ENCODE results near the gene IRF1. TPM values are rescaled to one million over a fixed set of nuclear protein-coding genes. Genes with fewer than 3 reads are reported as not detected.

IRF1 gene
- total and polyA plus RNA-seq, 2 of the 8 experiments (the other 6 are each of a cell fraction or from before 2014, with no cell fraction given) = 4.0 to 8.5 TPM

DNA sequence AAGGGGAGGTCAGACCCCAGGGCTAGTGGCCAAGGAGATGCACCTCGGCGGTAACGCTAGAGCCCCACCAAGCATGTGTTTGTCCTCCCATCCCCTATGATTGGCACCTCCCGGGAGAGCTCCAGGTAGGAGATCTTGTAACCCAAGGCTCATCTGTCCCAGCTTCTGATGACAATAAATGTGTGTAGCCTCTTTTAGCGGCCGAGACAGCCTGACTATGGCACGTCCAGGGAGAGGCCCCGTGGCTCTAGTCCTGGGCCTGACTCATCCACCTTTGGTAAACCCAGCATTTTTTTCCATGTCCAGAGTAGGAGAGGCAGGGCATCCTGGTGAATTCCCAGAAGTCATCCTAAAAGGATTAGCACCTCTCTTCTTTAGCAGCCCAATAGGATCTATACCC is 39.2 kb downstream of the IRF1 start:
- no peak overlapping the region for H4K5ac ChIP-seq (ENCODE audit: insufficient read length, low read depth, low read length)
- H2AK5ac ChIP-seq (ENCODE audit: low read depth, low read length) = no peak overlapping the region
- TF ChIP-seq SP1 (IDR thresholded peaks at IDR 0.05; ENCODE audit: low read depth, low read length) (no peak), RBBP5 (IDR thresholded peaks at IDR 0.05; ENCODE audit: borderline replicate concordance, low read depth, low read length) (no peak), KDM5A (IDR thresholded peaks at IDR 0.05; ENCODE audit: low read length) (no peak), CHD1 (IDR thresholded peaks at IDR 0.05; ENCODE audit: low read depth, low read length) (no peak), PHF8 (conservative IDR thresholded peaks at IDR 0.05; ENCODE audit: low read depth, low read length) (no peak), SIX5 (IDR thresholded peaks at IDR 0.05; ENCODE audit: low read depth, low read length) (no peak), SP2 (IDR thresholded peaks at IDR 0.05; ENCODE audit: low read length) (no peak), TEAD4 (IDR thresholded peaks at IDR 0.05; ENCODE audit: low read depth, low read length) (no peak), GTF2F1 (IDR thresholded peaks at IDR 0.05; ENCODE audit: borderline replicate concordance, low read depth, low read length) (no peak)
- H4K91ac ChIP-seq (replicated peaks; ENCODE audit: insufficient read length, low read length) = no peak overlapping the region
- H3K23ac ChIP-seq (ENCODE audit: insufficient read length) = no peak overlapping the region
- no peak overlapping the region for H2AFZ ChIP-seq (ENCODE audit: low read length)
- no peak for FAIRE-seq
- peaks cover 3 to 10% (median 5%) of the 10 kb centered on the region in 4 experiments for H3K4me1 ChIP-seq (replicated peaks in 1 of 4; ENCODE audit: control insufficient read depth in 3 of 4, insufficient read depth in 4 of 4, low read length in 3 of 4)
- no peak overlapping the region for H3K27ac ChIP-seq (ENCODE audit: low read depth, low read length)
- H3K23me2 ChIP-seq (ENCODE audit: low read depth, low read length) = no peaks in the 10 kb centered on the region
- no peak overlapping the region for H3K4me2 ChIP-seq (ENCODE audit: insufficient read depth in 1 of 2, low read depth in 2 of 2, low read length in 2 of 2)
- no peaks in the 10 kb centered on the region for H4K20me1 ChIP-seq (replicated peaks in 1 of 2; ENCODE audit: control insufficient read depth in 1 of 2, insufficient read depth in 2 of 2, low read length in 2 of 2)
- 88% methylated on average over 8 of the region's 8 CpGs; no CpG with 5 or more reads in 1 of the 2 experiments for WGBS, 2 experiments (ENCODE audit: extremely low coverage in 1 of 2, insufficient coverage in 1 of 2, insufficient read length in 1 of 2, insufficient replicate concordance in 2 of 2, low coverage in 1 of 2, low lambda C conversion rate in 2 of 2, missing lambda C conversion rate in 1 of 2)
- POLR2A ChIA-PET (ENCODE audit: partially characterized antibody) = no interaction called here
- H3K14ac ChIP-seq (ENCODE audit: insufficient read length) = no peak overlapping the region
- no peak overlapping the region for H3K9ac ChIP-seq (replicated peaks in 1 of 4; ENCODE audit: extremely low read depth in 1 of 4, low read depth in 3 of 4, low read length in 3 of 4)
- H3K18ac ChIP-seq (ENCODE audit: extremely low read depth, low read length) = peak overlapping the region; percentile 49; the same call in 1 of the 2 replicates
- H3K79me2 ChIP-seq (ENCODE audit: control insufficient read depth in 1 of 2, insufficient read depth in 2 of 2, low read length in 2 of 2) = no peaks in the 10 kb centered on the region
- no peak overlapping the region for H4K8ac ChIP-seq (ENCODE audit: extremely low read depth, insufficient read depth, low read length)
- peak overlapping the region; percentile 10; the same call in 1 of the 2 replicates for H2BK20ac ChIP-seq (ENCODE audit: low read length)
- peaks cover 0 to 1% (median 0%) of the 10 kb centered on the region in 4 experiments; a peak in 1 of 7 replicates for H3K27me3 ChIP-seq (replicated peaks in 1 of 4; ENCODE audit: control insufficient read depth in 3 of 4, extremely low read depth in 1 of 4, insufficient read depth in 3 of 4, low read length in 3 of 4)
- CTCF ChIA-PET (ENCODE audit: partially characterized antibody) = interaction anchor here (0.6 to 4.5 kb wide), 7 partner anchors 8 to 271 kb away, joined by 3 to 17 read pairs (median 3); no protein-coding TSS in a partner anchor
- H3K4me3 ChIP-seq (ENCODE audit: extremely low read depth in 1 of 4, insufficient read depth in 2 of 4, low read depth in 3 of 4, low read length in 4 of 4) = no peak overlapping the region
- H2BK12ac ChIP-seq (ENCODE audit: low read depth, low read length) = no peak overlapping the region
- no peak overlapping the region for H2BK5ac ChIP-seq (ENCODE audit: low read depth, low read length)
- H3K56ac ChIP-seq (replicated peaks; ENCODE audit: insufficient read length, low read depth, low read length) = no peak overlapping the region
- H2BK15ac ChIP-seq (ENCODE audit: low read length) = no peak overlapping the region
- no peak overlapping the region for H3K4ac ChIP-seq (replicated peaks; ENCODE audit: insufficient read length, low read depth, low read length)
- no peaks in the 10 kb centered on the region for H3K9me3 ChIP-seq (ENCODE audit: insufficient read depth in 2 of 2, low read depth in 1 of 2, low read length in 1 of 2)
- no peak overlapping the region for H2BK120ac ChIP-seq (replicated peaks; ENCODE audit: low read depth, low read length)
- H3K79me1 ChIP-seq (ENCODE audit: low read depth, low read length) = no peaks in the 10 kb centered on the region; the same call in 1 of the 2 replicates
- no peak for DNase-seq (ENCODE audit: low read depth in 1 of 2, low spot score in 2 of 2)
- H3K36me3 ChIP-seq (ENCODE audit: control insufficient read depth in 2 of 4, insufficient read depth in 4 of 4, low read length in 3 of 4) = no peaks in the 10 kb centered on the region

All from H1 (cell line).